H9 (cell line): ENCODE results near the gene SRCAP. TPM values are rescaled to one million over a fixed set of nuclear protein-coding genes. Genes with fewer than 3 reads are reported as not detected.

ENCODE experiments used
- DNase-seq: peaks from one replicate; pipeline ENCODE4 v3.0.0-alpha.2; 2017
- H2AFZ ChIP-seq: one replicate; pipeline ENCODE4 v1.6.1; 2013; ENCODE audit warnings: mild to moderate bottlenecking, low read length, control low read depth, moderate library complexity
- H2AK5ac ChIP-seq: 2 replicates; pipeline ENCODE4 v1.6.1; 2013; ENCODE audit warnings: low read length, control low read depth, mixed read lengths; ENCODE audit not compliant: insufficient read length
- H2BK120ac ChIP-seq: one replicate; pipeline ENCODE4 v1.6.1; 2013; ENCODE audit warnings: low read depth, mild to moderate bottlenecking, low read length, control low read depth, inconsistent platforms; ENCODE audit not compliant: poor library complexity, severe bottlenecking
- H2BK12ac ChIP-seq: 2 replicates; pipeline ENCODE4 v1.6.1; 2013; ENCODE audit warnings: low read length, control low read depth, mixed read lengths, low read depth; ENCODE audit not compliant: insufficient read length
- H2BK15ac ChIP-seq: 2 replicates; pipeline ENCODE4 v1.6.1; 2013; ENCODE audit warnings: low read depth, low read length, control low read depth
- H2BK20ac ChIP-seq: one replicate; pipeline ENCODE4 v1.6.1; 2013; ENCODE audit warnings: low read depth, mild to moderate bottlenecking, low read length, control low read depth, inconsistent platforms; ENCODE audit not compliant: poor library complexity, severe bottlenecking
- H2BK5ac ChIP-seq: 2 replicates; pipeline ENCODE4 v1.6.1; 2013; ENCODE audit warnings: low read length, control low read depth, mixed read lengths; ENCODE audit not compliant: insufficient read length
- H3K14ac ChIP-seq: 2 replicates; pipeline ENCODE4 v1.6.1; 2013; ENCODE audit warnings: low read length, control low read depth; ENCODE audit not compliant: insufficient read depth
- H3K18ac ChIP-seq: 2 replicates; pipeline ENCODE4 v1.6.1; 2013; ENCODE audit warnings: low read depth, mild to moderate bottlenecking, mixed read lengths, low read length, control low read depth; ENCODE audit not compliant: insufficient read length
- H3K23ac ChIP-seq: 2 replicates; pipeline ENCODE4 v1.6.1; 2013; ENCODE audit warnings: low read length, control low read depth, mixed read lengths, low read depth; ENCODE audit not compliant: insufficient read length
- H3K23me2 ChIP-seq: 2 replicates; pipeline ENCODE4 v1.6.1; 2013; ENCODE audit warnings: low read depth, mild to moderate bottlenecking, mixed read lengths, low read length, control low read depth; ENCODE audit not compliant: insufficient read length, poor library complexity, severe bottlenecking
- H3K27ac ChIP-seq: 2 replicates; pipeline ENCODE4 v1.5.1; 2013; ENCODE audit warnings: low read length, control low read depth, mixed read lengths, low read depth; ENCODE audit not compliant: insufficient read length
- H3K27me3 ChIP-seq: 2 replicates; pipeline ENCODE4 v1.6.1; 2013; ENCODE audit warnings: low read length, control low read depth, inconsistent platforms; ENCODE audit not compliant: insufficient read depth
- H3K4ac ChIP-seq: 2 replicates; pipeline ENCODE4 v1.6.1; 2013; ENCODE audit warnings: low read depth, mild to moderate bottlenecking, control low read depth, inconsistent platforms, low read length, moderate library complexity
- H3K4me1 ChIP-seq: 2 replicates; pipeline ENCODE4 v1.6.1; 2013; ENCODE audit warnings: low read length, control low read depth, inconsistent platforms; ENCODE audit not compliant: insufficient read depth
- H3K4me2 ChIP-seq: 2 replicates; pipeline ENCODE4 v1.6.1; 2013; ENCODE audit warnings: low read length, control low read depth, mixed read lengths; ENCODE audit not compliant: insufficient read length, insufficient read depth
- H3K56ac ChIP-seq: 2 replicates; pipeline ENCODE4 v1.6.1; 2013; ENCODE audit warnings: low read depth, mild to moderate bottlenecking, mixed read lengths, low read length, control low read depth; ENCODE audit not compliant: insufficient read length
- H3K79me1 ChIP-seq: 2 replicates; pipeline ENCODE4 v1.6.1; 2013; ENCODE audit warnings: low read depth, mild to moderate bottlenecking, moderate library complexity, low read length, control low read depth, inconsistent platforms; ENCODE audit not compliant: insufficient read depth, poor library complexity, severe bottlenecking
- H3K79me2 ChIP-seq: 2 replicates; pipeline ENCODE4 v1.6.1; 2013; ENCODE audit warnings: low read length, control low read depth, inconsistent platforms; ENCODE audit not compliant: insufficient read depth
- H3K9ac ChIP-seq: 2 replicates; pipeline ENCODE4 v1.6.1; 2013; ENCODE audit warnings: low read length, control low read depth, mixed read lengths; ENCODE audit not compliant: insufficient read length; ENCODE audit errors: extremely low read depth
- H3K9me3 ChIP-seq: one replicate; pipeline ENCODE4 v1.6.1; 2013; ENCODE audit warnings: low read depth, low read length, inconsistent platforms; ENCODE audit not compliant: control insufficient read depth
- H3T11ph ChIP-seq: one replicate; pipeline ENCODE4 v1.6.1; 2013; ENCODE audit warnings: mild to moderate bottlenecking, low read length, control low read depth, inconsistent platforms
- H4K20me1 ChIP-seq: one replicate; pipeline ENCODE4 v1.6.1; 2013; ENCODE audit not compliant: control insufficient read depth, insufficient read length, insufficient read depth
- H4K5ac ChIP-seq: 2 replicates; pipeline ENCODE4 v1.6.1; 2013; ENCODE audit warnings: low read depth, mild to moderate bottlenecking, mixed read lengths, low read length, control low read depth; ENCODE audit not compliant: insufficient read length
- H4K8ac ChIP-seq: replicated peaks from 2 replicates; pipeline ENCODE4 v1.6.1; 2013; ENCODE audit warnings: low read length, control low read depth, mixed read lengths, low read depth; ENCODE audit not compliant: insufficient read length
- H4K91ac ChIP-seq: 2 replicates; pipeline ENCODE4 v1.6.1; 2013; ENCODE audit warnings: low read depth, mild to moderate bottlenecking, moderate library complexity, mixed read lengths, low read length, control low read depth; ENCODE audit not compliant: insufficient read length
- H3K27ac Mint-ChIP-seq, 3 experiments: 2 replicates in 2 of 3; 3 replicates in 1 of 3; pipeline ENCODE4 v1.8.0; 2020 to 2021; ENCODE audit warnings: mixed read lengths in 3 of 3, mild to moderate bottlenecking in 1 of 3, moderate library complexity in 1 of 3
- H3K27me3 Mint-ChIP-seq: 2 replicates; pipeline ENCODE4 v1.8.0; 2021; ENCODE audit warnings: low read depth, mild to moderate bottlenecking, moderate library complexity, mixed read lengths
- H3K36me3 Mint-ChIP-seq, 3 experiments: 2 replicates in 2 of 3; 3 replicates in 1 of 3; pipeline ENCODE4 v1.8.0; 2020 to 2021; ENCODE audit warnings: low read depth in 3 of 3, mixed read lengths in 3 of 3; ENCODE audit not compliant: insufficient read depth in 1 of 3
- H3K4me1 Mint-ChIP-seq, 2 experiments: 2 replicates each; pipeline ENCODE4 v1.8.0; 2020; ENCODE audit warnings: mixed read lengths in 2 of 2
- H3K4me3 Mint-ChIP-seq, 2 experiments: 2 replicates in 1 of 2; 3 replicates in 1 of 2; pipeline ENCODE4 v1.8.0; 2020 to 2021; ENCODE audit warnings: mild to moderate bottlenecking in 2 of 2, mixed read lengths in 2 of 2, moderate library complexity in 1 of 2
- H3K9me3 Mint-ChIP-seq, 2 experiments: 2 replicates in 1 of 2; 3 replicates in 1 of 2; pipeline ENCODE4 v1.8.0; 2020; ENCODE audit warnings: mild to moderate bottlenecking in 2 of 2, mixed read lengths in 2 of 2, moderate library complexity in 1 of 2
- WGBS: extraction: QIAGEN DNeasy Blood & Tissue Kit; methylation state at CpG from one replicate; pipeline ENCODE4 v1.1.7; 2013; ENCODE audit warnings: missing lambda C conversion rate, low lambda C conversion rate, mixed read lengths; ENCODE audit not compliant: insufficient read length; ENCODE audit errors: extremely low coverage; 5-methylcytosine and 5-hydroxymethylcytosine counted together
- long read RNA-seq: library from polyadenylated mRNA; unstranded; transcript quantifications from one replicate; pipeline ENCODE4 v2.0.0, GENCODE V29; 2020
- total RNA-seq: library from RNA; stranded (reverse); gene quantifications from 2 replicates; pipeline ENCODE4 v1.2.1, GENCODE V29; 2021
- TF ChIP-seq, protein P1 (sequence below): fragments of 200-600 bp; sonication (generic); conservative IDR thresholded peaks from 3 replicates; pipeline ENCODE4 v1.8.0; 2021; ENCODE audit warnings: antibody characterized with exemption, mild to moderate bottlenecking

SRCAP gene
- total RNA-seq: 63.1 and 65.5 TPM in 2 replicates
- long read RNA-seq, partial matches to known transcripts: 3 of 16 reads
- long read RNA-seq, other reads (novel, unspliced or antisense): 13 of 16 reads

DNA sequence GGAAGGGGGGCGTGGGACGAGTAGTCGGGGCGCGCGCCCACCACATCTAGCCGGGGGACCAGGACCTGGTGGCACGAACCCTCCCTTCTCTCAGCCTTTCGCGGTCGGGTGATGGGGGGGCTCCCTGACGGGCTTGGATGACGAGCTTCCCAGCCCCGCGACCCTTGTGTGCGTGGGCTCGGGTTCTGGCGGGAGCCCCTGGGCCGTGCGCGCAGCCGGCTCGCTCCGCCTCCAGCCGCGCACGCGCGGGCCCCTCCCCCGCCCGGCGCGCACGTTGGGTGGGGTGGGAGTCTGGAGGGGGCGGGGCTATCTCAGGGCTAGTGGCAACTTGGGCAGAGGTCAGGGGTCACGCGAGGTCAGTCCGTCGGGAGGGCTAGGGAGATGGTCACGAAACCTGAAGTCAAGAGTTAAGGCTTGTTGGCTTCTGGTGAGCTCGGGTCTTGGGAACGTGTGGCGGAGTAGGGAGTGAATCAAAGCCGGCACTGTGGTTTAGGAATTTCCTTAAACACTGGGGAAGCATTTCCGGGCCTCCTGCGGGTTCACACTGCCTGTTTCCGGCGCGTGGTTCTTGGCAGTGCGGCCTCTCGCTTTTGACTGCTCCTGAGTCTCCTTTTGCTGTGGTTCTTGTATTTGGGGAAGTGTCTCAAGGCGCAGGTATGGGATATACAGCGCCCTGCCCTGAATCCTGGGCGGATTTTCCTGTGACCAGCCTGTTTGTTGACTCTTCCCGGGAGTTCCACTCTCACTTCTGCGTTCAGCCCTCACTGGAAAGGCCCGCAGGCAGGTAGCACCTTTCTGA lies at the start of gene SRCAP:
TSS of gene SRCAP (plus strand) at position 356 of the 799 bp plus-strand sequence. CDS start 1,654 bp downstream, outside the sequence.
- H3K9me3 ChIP-seq: no peaks in the 10 kb centered on the region
- peaks cover 3% of the 10 kb centered on the region; the same call in 1 of the 2 replicates for H3K4me1 ChIP-seq
- TF ChIP-seq, protein P1, sequence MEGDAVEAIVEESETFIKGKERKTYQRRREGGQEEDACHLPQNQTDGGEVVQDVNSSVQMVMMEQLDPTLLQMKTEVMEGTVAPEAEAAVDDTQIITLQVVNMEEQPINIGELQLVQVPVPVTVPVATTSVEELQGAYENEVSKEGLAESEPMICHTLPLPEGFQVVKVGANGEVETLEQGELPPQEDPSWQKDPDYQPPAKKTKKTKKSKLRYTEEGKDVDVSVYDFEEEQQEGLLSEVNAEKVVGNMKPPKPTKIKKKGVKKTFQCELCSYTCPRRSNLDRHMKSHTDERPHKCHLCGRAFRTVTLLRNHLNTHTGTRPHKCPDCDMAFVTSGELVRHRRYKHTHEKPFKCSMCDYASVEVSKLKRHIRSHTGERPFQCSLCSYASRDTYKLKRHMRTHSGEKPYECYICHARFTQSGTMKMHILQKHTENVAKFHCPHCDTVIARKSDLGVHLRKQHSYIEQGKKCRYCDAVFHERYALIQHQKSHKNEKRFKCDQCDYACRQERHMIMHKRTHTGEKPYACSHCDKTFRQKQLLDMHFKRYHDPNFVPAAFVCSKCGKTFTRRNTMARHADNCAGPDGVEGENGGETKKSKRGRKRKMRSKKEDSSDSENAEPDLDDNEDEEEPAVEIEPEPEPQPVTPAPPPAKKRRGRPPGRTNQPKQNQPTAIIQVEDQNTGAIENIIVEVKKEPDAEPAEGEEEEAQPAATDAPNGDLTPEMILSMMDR: no peak
- no peak within 1 kb of the TSS for H3T11ph ChIP-seq
- H2BK12ac ChIP-seq: no peak within 1 kb of the TSS
- H4K20me1 ChIP-seq: peaks cover 2% of the 10 kb centered on the region
- H2BK20ac ChIP-seq: no peak within 1 kb of the TSS
- no CpG with 5 or more reads among the region's 57 CpGs for WGBS
- no peak within 1 kb of the TSS for H3K23ac ChIP-seq
- H2BK15ac ChIP-seq: no peak within 1 kb of the TSS; the same call in 1 of the 2 replicates
- peak within 1 kb of the TSS; percentile 97 for H3K9ac ChIP-seq
- H3K18ac ChIP-seq: peak within 1 kb of the TSS; percentile 99
- Mint-ChIP-seq H3K4me1 (peaks cover 14 to 19% of the 10 kb centered on the region in 2 experiments), H3K4me3 (peak within 1 kb of the TSS; percentile 91 to 97), H3K27ac (peak within 1 kb of the TSS; percentile 100), H3K9me3 (no peaks in the 10 kb centered on the region), H3K36me3 (peaks cover 15 to 38% (median 32%) of the 10 kb centered on the region in 3 experiments), H3K27me3 (peaks cover 38% of the 10 kb centered on the region)
- H4K91ac ChIP-seq: no peak within 1 kb of the TSS
- no peak within 1 kb of the TSS; the same call in 1 of the 2 replicates for H3K4ac ChIP-seq
- H4K8ac ChIP-seq: no peak within 1 kb of the TSS
- H2BK120ac ChIP-seq: no peak within 1 kb of the TSS
- peaks cover 9% of the 10 kb centered on the region; the same call in 1 of the 2 replicates for H3K79me2 ChIP-seq
- H2BK5ac ChIP-seq: peak within 1 kb of the TSS; percentile 82
- no peak within 1 kb of the TSS for H2AK5ac ChIP-seq
- peaks cover 12% of the 10 kb centered on the region; the same call in 1 of the 2 replicates for H3K27me3 ChIP-seq
- peak within 1 kb of the TSS; percentile 88 for H3K27ac ChIP-seq
- no peak within 1 kb of the TSS for H2AFZ ChIP-seq
- peak within 1 kb of the TSS; percentile 88 for H4K5ac ChIP-seq
- H3K56ac ChIP-seq: no peak within 1 kb of the TSS
- H3K14ac ChIP-seq: peak within 1 kb of the TSS; percentile 98
- peak; percentile 86 for DNase-seq
- H3K4me2 ChIP-seq: peak within 1 kb of the TSS; percentile 95
- peaks cover 7% of the 10 kb centered on the region for H3K79me1 ChIP-seq
- H3K23me2 ChIP-seq: peaks cover 9% of the 10 kb centered on the region
